ENCODE measurements around the gene ZNF618. TPM values are rescaled to one million over a fixed set of nuclear protein-coding genes. Genes with fewer than 3 reads are reported as not detected.

ZNF618 gene
- polyA plus RNA-seq, 3 donors, result 42.8 to 47.0 (median 46.5) TPM

DNA sequence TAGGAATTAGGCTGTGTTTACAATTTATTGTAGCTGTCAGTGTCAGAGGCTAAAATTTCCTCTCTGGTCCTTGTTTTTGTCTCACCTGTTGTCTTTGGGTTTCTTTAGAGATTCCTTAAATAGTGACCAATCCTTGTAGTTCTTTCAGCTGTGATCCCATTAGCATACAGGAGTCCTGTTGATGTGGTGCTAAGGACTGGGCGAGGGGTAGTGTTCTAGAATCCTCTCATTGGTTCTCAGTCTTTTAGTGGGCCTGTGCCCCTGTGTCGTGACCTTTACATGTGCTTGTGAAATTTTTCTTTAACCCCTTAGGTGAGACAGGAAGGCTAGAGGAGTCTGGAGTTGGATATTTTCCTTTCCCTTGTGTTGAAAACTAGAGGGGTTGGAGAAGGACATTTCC is 51.2 kb downstream of the ZNF618 start:
- DNase-seq (ENCODE audit: extremely low read depth in 1 of 11, low read depth in 9 of 11, low spot score in 4 of 11), result no peak

DNA sequence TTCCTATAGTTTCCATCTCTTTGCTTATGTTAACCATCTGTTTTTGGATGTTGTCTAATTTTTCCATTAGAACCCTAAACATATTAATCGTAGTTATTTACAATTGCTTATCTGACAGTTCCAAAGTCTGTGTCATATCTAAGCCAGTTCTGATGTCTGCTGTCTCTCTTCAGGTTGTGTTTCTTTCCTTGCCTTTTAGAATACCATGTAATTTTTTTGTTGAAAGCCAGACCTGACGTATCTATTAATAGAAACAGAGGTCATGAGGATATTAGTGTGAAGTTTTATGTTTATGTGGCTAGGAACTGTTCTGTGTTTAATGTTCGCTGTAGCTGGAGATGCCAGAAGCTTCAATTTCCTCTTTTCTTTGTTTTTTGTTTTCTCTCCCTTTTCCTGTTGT is 52.2 kb downstream of the ZNF618 start:
- DNase-seq (ENCODE audit: extremely low read depth in 1 of 11, low read depth in 9 of 11, low spot score in 4 of 11), result no peak

DNA sequence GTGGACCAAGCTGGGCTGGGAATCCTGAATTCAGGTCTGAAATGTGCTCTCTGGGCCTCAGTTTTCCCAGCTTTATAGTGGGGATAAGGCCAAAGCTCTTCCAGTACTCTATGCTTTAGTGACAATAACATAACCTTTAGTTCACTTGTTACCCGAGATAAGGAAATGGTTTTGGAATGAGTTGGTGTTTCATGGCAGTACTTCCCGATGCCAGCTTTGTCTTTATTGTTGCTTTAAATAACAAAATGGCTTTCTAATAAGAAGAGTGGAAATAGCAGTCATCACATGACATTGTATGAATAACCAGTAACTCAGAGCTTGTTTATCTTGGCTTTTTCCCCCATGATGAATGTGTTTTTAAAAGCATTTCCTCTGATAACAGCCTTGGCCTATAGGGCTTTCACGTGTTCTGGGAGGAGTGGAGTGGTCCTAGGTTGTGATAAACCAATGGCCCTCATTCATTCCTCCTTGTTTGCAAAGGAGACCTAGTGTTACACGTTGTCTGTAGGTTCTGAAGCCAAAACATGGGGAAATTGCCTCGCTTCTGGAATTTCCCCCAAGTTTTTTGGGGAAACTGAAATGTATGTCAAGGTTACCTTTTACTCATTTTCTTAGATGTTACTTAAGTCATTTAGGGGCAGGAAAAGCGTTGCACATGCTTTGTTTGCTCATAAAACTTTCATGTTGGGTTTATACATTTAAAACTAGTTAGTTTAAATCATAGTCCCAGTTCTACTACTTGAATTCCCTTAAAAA is 53.7 kb downstream of the ZNF618 start:
- DNase-seq (ENCODE audit: extremely low read depth in 1 of 11, low read depth in 9 of 11, low spot score in 4 of 11), result peak in 5 of 11 donors; percentile 5 to 38 (median 11)

DNA sequence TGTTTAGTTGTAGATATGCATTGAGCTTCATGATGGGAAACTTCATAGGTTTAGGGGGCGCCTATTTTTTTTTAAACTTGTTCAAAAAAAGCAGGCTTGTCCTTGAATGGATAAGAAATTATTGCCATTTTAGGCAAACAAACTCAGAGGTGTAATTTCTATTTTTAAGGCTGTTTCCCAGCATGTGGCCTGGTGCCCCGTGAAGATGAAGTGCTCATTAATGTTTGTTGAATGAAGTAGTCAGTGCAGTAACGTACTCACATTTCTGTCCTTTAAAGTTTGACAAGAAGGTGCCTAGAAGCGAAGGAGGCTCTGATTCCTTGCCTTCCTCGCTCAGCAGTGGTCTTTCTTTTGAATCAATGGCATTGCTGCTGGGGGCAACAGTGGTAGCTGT is 54.3 kb downstream of the ZNF618 start:
- DNase-seq (ENCODE audit: extremely low read depth in 1 of 11, low read depth in 9 of 11, low spot score in 4 of 11), result no peak

DNA sequence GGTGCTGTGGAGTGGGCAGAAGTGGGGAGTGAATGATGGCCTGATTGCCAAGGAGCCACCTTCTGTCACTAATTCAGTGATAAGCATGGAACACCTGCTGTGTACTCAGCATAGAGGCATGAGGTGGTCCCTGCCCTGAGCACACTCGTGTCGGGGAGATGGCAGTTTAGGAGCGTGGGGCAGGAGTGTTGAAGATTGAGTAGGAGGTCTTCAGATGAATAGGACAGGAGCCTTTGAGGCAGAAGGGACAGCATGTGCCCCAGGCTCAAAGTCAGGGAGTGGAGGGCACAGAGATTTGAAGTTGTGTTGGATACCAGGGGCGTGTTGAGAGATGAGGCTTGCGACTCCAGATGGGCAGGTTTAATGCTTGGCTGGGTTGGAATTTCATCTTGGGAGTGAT is 55.0 kb downstream of the ZNF618 start:
- no peak for DNase-seq (ENCODE audit: extremely low read depth in 1 of 11, low read depth in 9 of 11, low spot score in 4 of 11)

- DNase-seq (ENCODE audit: extremely low read depth in 1 of 11, low read depth in 9 of 11, low spot score in 4 of 11), result no peak
These were observed 55.7 kb downstream of the ZNF618 start for GRCh38 chr9:113931777-113932176.

DNA sequence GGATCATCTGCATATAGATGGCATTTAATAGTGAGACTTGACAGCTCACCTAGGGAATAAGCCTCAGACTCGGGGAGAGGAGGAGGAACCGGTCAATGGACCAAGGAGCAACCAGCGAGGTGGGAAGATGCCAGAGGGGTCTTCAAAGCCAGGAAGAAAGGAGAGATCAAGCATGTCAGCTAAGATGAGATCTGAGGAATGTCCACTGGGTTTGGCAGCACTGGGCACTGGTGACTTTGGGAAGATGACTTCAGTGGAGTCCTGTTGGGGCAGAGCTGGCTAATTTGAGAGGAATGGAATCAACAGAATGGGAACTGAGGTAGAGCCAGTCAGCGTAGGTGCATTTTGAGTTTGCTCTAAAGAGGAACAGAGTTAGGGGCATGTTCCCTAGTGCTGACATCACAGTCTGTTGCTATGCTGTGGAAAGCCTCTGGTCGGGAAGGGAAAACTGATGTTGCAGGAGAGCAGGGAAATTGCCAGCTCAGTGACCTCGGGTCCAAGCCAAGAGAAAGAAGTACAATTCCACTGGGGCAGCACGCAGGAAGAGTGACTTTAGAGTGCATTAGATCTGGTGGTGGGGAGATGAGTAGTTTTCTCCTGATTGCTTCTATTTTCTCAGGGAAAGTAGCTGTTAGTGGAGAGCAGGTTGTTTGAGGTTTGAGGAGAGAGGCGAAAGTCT is 56.9 kb downstream of the ZNF618 start:
- DNase-seq (ENCODE audit: extremely low read depth in 1 of 11, low read depth in 9 of 11, low spot score in 4 of 11), result no peak

- no peak for DNase-seq (ENCODE audit: extremely low read depth in 1 of 11, low read depth in 9 of 11, low spot score in 4 of 11)
These were observed 57.6 kb downstream of the ZNF618 start for GRCh38 chr9:113933671-113934070.

- no peak for DNase-seq (ENCODE audit: extremely low read depth in 1 of 11, low read depth in 9 of 11, low spot score in 4 of 11)
These were observed 58.2 kb downstream of the ZNF618 start for GRCh38 chr9:113934167-113934828.

DNA sequence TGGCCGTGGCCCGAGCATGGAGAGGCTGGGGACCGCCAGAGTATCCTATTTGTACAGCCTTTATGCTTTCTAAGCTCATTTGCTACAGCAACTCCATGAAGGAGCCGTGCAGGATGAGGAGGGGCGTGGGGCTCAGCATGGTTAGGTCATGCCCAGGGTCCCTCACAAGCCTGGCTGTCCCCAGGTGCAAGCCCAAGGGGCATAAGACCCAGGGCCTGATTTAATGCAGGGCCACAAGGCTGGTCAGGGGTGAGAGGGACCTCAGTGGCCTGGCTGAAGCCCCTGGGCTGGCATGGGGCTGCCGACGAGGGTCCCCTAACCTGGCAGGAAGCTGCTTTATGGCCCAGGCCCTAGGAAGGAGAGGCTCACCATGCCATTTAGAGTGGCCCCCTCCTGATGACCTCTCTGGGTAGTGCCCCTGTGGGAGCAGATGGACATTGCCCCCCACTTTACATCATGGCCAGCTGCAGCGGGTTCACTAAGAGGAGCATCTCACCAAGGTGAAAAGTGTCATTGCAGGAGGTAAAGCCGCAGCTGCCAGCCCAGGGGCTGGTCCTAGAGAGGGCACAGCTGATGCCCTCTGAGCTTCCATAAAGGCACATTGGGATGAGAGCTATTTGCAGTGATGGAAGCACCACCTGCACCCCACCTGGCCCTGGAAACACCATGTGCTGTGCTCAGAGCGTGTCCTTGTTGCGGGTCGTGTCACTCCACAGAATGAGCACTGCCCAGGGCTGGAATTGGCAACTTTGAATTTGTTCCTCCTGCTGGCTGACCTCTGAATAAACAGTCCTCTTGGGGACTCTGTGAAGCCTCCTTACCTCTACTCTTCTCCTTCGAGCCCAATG is 58.9 kb downstream of the ZNF618 start:
- no peak for DNase-seq (ENCODE audit: extremely low read depth in 1 of 11, low read depth in 9 of 11, low spot score in 4 of 11)

DNA sequence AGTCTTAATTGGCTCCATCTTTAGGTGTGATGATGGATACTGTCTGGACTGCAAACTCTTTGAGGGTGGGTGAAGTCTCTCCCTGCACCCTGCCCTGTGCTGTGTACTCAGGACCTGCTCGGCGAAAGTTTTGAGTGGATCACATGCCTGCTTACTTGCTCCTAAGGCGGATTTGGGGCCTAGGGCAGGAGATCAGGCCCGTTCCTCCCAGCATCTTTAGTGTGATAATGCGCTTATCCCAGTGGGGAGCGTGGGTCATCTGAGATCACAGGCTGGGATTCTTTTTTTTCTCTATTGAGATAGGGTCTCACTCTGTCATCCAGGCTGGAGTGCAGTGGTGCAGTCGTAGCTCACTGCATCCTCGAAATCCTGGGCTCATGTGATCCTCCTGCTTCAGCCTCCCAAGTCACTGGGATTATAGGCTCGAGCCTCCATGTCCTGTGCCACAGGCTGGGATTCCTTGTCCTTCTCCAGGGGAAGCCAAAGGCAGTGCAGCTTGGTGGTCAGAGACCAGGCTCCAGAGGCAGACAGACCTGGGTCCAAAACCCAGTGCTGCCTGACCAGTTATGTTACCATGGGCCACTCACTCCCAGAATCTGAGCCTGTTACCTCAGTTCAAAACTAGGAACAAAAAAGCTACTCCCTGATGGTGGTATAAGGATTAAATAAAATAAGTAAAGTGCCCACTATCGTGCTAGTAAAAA is 59.7 kb downstream of the ZNF618 start:
- no peak for DNase-seq (ENCODE audit: extremely low read depth in 1 of 11, low read depth in 9 of 11, low spot score in 4 of 11)

DNA sequence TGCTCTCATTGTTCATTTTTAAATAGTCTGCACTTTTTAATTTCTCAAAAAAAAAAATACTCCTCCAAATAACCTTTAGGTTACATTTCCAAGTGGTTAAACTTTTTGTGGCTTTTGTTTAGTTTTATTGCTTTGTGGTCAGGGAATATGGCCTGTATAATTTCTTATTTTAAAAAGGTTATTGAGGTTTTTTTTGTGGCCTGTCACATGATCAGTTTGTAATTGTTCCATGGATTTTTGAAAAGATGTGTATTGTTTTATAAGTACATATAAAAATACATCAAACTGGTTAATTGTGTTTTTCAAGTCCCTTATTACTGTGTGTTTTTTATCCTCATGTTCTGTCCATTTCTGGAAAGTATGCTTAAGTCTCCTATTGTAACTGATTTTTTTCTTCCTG is 64.0 kb downstream of the ZNF618 start:
- no peak for DNase-seq (ENCODE audit: extremely low read depth in 1 of 11, low read depth in 9 of 11, low spot score in 4 of 11)

DNA sequence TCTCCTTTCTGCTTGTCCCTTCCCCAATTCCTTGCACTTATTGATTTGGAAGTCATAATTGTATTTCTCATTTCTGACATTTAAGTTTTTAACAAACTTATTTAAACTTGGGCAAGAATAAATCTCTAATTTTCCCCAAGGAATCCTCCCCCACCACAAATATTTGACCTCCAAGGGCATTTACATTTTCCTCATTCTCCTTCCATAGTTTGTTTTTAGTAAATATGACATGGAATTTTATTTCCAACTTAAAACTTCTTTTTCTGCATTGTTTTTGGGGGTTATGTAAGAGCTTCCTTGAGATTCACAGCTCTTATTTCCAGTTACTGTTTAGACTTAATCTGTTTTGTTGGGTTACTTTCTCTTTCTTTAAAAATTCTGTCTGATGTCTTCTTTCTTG is 64.9 kb downstream of the ZNF618 start:
- no peak for DNase-seq (ENCODE audit: extremely low read depth in 1 of 11, low read depth in 9 of 11, low spot score in 4 of 11)

- DNase-seq (ENCODE audit: extremely low read depth in 1 of 11, low read depth in 9 of 11, low spot score in 4 of 11), result no peak
These were observed 65.4 kb downstream of the ZNF618 start for GRCh38 chr9:113941526-113941925.

DNA sequence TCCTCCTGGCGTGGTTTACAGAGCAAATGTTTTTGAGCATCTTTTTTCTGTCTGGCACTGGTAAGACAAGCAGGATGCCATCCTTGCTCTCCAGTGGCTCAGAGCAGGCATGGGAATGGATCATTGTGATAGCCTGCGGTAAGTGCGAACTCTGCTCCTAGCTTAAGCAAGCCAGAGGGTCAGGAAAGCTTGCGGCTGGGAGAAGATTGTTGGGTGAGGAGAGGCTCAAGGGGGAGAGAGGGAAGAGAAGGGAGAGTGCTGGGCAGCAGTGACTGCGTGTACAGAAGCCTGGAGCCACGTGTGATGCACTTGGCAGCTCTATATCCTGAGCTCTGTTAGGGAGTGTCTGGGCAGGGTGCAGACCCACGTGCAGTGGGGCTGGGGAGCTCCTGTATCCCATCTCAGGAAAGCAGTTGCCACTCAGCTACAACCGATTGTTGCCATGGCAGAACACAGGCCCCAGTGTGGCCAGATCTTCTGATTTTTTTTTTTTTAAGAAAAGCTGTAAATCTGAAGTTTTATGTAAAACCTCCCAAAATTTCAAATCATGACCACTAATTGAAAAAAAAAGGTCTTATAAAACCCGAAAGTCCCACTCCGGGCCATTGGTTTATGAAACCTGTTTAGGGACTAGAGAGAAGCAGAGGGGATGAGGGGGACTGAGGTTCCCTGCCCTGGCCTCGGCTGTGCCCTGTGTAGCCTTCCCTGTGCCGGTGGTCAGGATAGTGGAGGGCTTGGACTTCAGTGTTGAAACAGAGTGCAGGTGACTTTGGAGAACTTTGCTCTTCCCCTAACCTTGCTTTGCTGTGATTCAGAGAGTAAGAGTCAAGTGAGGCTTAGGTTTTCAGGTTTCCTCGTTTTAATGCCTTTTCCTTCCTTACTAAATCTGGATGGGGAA is 67.3 kb downstream of the ZNF618 start:
- DNase-seq (ENCODE audit: extremely low read depth in 1 of 11, low read depth in 9 of 11, low spot score in 4 of 11), result no peak

- DNase-seq (ENCODE audit: extremely low read depth in 1 of 11, low read depth in 9 of 11, low spot score in 4 of 11), result no peak
These were observed 69.7 kb downstream of the ZNF618 start for GRCh38 chr9:113945784-113946183.

DNA sequence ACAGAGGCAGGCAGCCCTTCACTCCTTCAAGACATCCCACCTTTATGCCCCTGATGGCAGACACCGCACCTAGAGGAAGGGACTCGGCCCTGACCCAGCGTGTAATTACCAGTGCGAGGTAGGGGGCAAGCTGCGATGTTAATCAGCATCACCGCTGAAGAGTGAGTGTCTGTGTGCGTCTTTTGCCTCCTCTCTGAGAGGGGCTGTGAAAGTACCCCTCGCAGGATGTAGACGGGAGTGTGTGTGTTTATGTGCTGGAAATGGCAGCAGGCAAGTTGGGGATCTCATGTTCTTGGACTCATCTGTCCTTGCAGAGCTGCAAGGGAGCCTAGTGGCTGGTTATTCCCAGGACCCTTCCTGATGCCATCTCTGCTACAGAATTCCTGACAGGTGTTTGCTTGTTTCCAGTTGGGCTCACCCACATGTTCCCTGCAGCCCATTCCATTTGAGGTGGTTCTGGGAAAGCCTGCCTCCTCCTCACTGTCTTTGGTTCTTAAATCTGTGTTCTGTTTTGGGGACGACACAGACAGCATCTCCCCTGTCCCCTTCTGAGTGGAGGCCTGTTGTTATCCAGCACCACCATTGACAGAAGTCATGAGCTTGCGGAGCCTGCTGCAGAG is 70.5 kb downstream of the ZNF618 start:
- no peak for DNase-seq (ENCODE audit: extremely low read depth in 1 of 11, low read depth in 9 of 11, low spot score in 4 of 11)
